Astrocyte of the cerebellum (primary cell): Measurements from ENCODE around the gene LIMK2.

Source experiments
- DNase-seq: peaks from one replicate; pipeline ENCODE4 v3.0.0-alpha.2; 2011; ENCODE audit warnings: low read depth
- H3K4me3 ChIP-seq: 2 replicates; pipeline ENCODE4 v1.5.1; 2011; ENCODE audit warnings: mild to moderate bottlenecking, low read depth, low read length, moderate library complexity
- CTCF ChIP-seq: IDR thresholded peaks from 2 replicates; pipeline ENCODE4 v1.5.1; 2012; ENCODE audit warnings: low read length, low read depth, moderate library complexity, mild to moderate bottlenecking; ENCODE audit errors: missing control alignments
- in situ Hi-C: cut with HindIII; loops from 2 replicates; pipeline ENCODE4 v1.10.0; 2017; ENCODE audit warnings: low sequenced_read_pairs

LIMK2 gene

GRCh38 chr22:31238057-31238456 is 26.0 kb downstream of the LIMK2 start:
- H3K4me3 ChIP-seq, result no peak overlapping the region
- in situ Hi-C loops, result no loop called here
- no peak for DNase-seq
- TF ChIP-seq CTCF, result no peak

GRCh38 chr22:31239771-31240370 is 27.8 kb downstream of the LIMK2 start:
- no peak overlapping the region for H3K4me3 ChIP-seq
- in situ Hi-C loops, result no loop called here
- DNase-seq, result no peak
- no peak for TF ChIP-seq CTCF

- TF ChIP-seq CTCF, result no peak
- in situ Hi-C loops, result no loop called here
- no peak for DNase-seq
- H3K4me3 ChIP-seq, result no peak overlapping the region
These were observed 29.1 kb downstream of the LIMK2 start for GRCh38 chr22:31241200-31241599.

- peak; percentile 35 for TF ChIP-seq CTCF
- H3K4me3 ChIP-seq, result no peak overlapping the region
- no peak for DNase-seq
- in situ Hi-C loops, result no loop called here
These were observed 29.8 kb downstream of the LIMK2 start for GRCh38 chr22:31241936-31242335.

GRCh38 chr22:31243339-31244045 is 31.4 kb downstream of the LIMK2 start:
- no peak for TF ChIP-seq CTCF
- in situ Hi-C loops, result no loop called here
- DNase-seq, result no peak
- no peak overlapping the region for H3K4me3 ChIP-seq

- no peak for TF ChIP-seq CTCF
- H3K4me3 ChIP-seq, result no peak overlapping the region
- DNase-seq, result peak; percentile 85
- in situ Hi-C loops, result no loop called here
These were observed 32.2 kb downstream of the LIMK2 start for GRCh38 chr22:31244046-31244942.
